Tibial nerve (tissue), 4 donors: ENCODE results near the gene ZDHHC8. TPM values are rescaled to one million over a fixed set of nuclear protein-coding genes. Genes with fewer than 3 reads are reported as not detected.

ENCODE experiments used
- DNase-seq, 2 donors: peaks; one replicate each; pipeline ENCODE4 v3.0.0-alpha.2; 2019; ENCODE audit warnings: low spot score in 2 of 2
- H3K27ac ChIP-seq, 4 donors: fragments of 200-600 bp; sonication (generic) in 3 of 4; one replicate each; pipeline ENCODE4 v1.5.1; 2017 to 2019; ENCODE audit warnings: mild to moderate bottlenecking in 1 of 4
- H3K27me3 ChIP-seq, 2 donors: fragments of 200-600 bp; sonication (generic) in 1 of 2; one replicate each; pipeline versions ENCODE4 v1.5.1 to v1.6.0; 2017 to 2019
- H3K36me3 ChIP-seq, 3 donors: fragments of 200-600 bp; sonication (generic); one replicate each; pipeline ENCODE4 v1.5.1; 2018 to 2019
- H3K4me1 ChIP-seq, 4 donors: fragments of 200-600 bp; sonication (generic) in 3 of 4; one replicate each; pipeline ENCODE4 v1.5.1; 2017 to 2019
- H3K4me3 ChIP-seq, 4 donors: fragments of 200-600 bp; sonication (generic) in 3 of 4; one replicate each; pipeline ENCODE4 v1.5.1; 2017 to 2019; ENCODE audit warnings: mild to moderate bottlenecking in 1 of 4, moderate library complexity in 1 of 4
- H3K9me3 ChIP-seq, 4 donors: fragments of 200-600 bp; sonication (generic) in 3 of 4; one replicate each; pipeline ENCODE4 v1.5.1; 2017 to 2019
- CTCF ChIP-seq, 5 experiments: fragments of 200-600 bp in 3 of 5; fragments of 450-650 bp in 2 of 5; sonication (generic) in 3 of 5; IDR thresholded peaks; one replicate each; pipeline ENCODE4 v1.5.1; 2016 to 2019; ENCODE audit warnings: antibody characterized with exemption in 5 of 5, mild to moderate bottlenecking in 3 of 5, moderate library complexity in 2 of 5
- EP300 ChIP-seq, 2 donors: sonication (generic); formaldehyde crosslinking; IDR thresholded peaks; one replicate each; pipeline ENCODE4 v1.6.1; 2017; ENCODE audit warnings: antibody characterized with exemption in 2 of 2, mild to moderate bottlenecking in 1 of 2
- POLR2A ChIP-seq, 2 donors: fragments of 450-650 bp; IDR thresholded peaks; one replicate each; pipeline ENCODE4 v1.6.1; 2017; ENCODE audit warnings: antibody characterized with exemption in 2 of 2, mild to moderate bottlenecking in 2 of 2, moderate library complexity in 2 of 2
- WGBS, 2 donors: methylation state at CpG; one replicate each; pipeline ENCODE4 v1.1.5; 2018; 5-methylcytosine and 5-hydroxymethylcytosine counted together
- total RNA-seq, 4 donors: library from RNA; depleted of rRNA; stranded (reverse); fragments of >200 nt; gene quantifications; one replicate each; pipeline ENCODE4 v1.1.0, GENCODE V29; 2016

Gene ZDHHC8
- total RNA-seq, 4 donors from 2014 or later, result 40.6 to 53.7 (median 47.4) TPM

- H3K9me3 ChIP-seq, result no peaks in the 10 kb centered on the region
- no peaks in the 10 kb centered on the region for H3K27me3 ChIP-seq
- no peaks in the 10 kb centered on the region for H3K36me3 ChIP-seq
- no peaks in the 10 kb centered on the region for H3K4me1 ChIP-seq
- TF ChIP-seq POLR2A (IDR thresholded peaks at IDR 0.05), result no peak
- TF ChIP-seq CTCF (IDR thresholded peaks at IDR 0.05), result no peak
- no peak for TF ChIP-seq EP300 (IDR thresholded peaks at IDR 0.05)
- no peak overlapping the region for H3K27ac ChIP-seq
- 62 to 88% methylated on average over 6 to 9 of the region's 11 CpGs for WGBS, 2 donors
- DNase-seq, result no peak
- H3K4me3 ChIP-seq, result no peak overlapping the region
These were observed 33.3 kb downstream of the ZDHHC8 start for GRCh38 chr22:20164863-20165262.

- Histone ChIP-seq H3K9me3 (no peaks in the 10 kb centered on the region), H3K4me1 (no peaks in the 10 kb centered on the region), H3K27me3 (no peaks in the 10 kb centered on the region), H3K36me3 (no peaks in the 10 kb centered on the region), H3K27ac (no peak overlapping the region), H3K4me3 (no peak overlapping the region)
- no peak for DNase-seq
- TF ChIP-seq EP300 (IDR thresholded peaks at IDR 0.05) (no peak), POLR2A (IDR thresholded peaks at IDR 0.05) (no peak), CTCF (IDR thresholded peaks at IDR 0.05) (no peak)
- WGBS, 2 donors, result 87 to 96% methylated on average over 8 to 11 of the region's 12 CpGs
These were observed 33.8 kb downstream of the ZDHHC8 start for GRCh38 chr22:20165421-20165820.

GRCh38 chr22:20165913-20166312, 34.3 kb downstream of the ZDHHC8 start:
- 84 to 90% methylated on average over 7 of the region's 7 CpGs for WGBS, 2 donors
- Histone ChIP-seq H3K4me1 (no peaks in the 10 kb centered on the region), H3K4me3 (no peak overlapping the region), H3K27ac (no peak overlapping the region), H3K36me3 (no peaks in the 10 kb centered on the region), H3K9me3 (no peaks in the 10 kb centered on the region), H3K27me3 (no peaks in the 10 kb centered on the region)
- DNase-seq, result no peak
- no peak for TF ChIP-seq POLR2A (IDR thresholded peaks at IDR 0.05)
- TF ChIP-seq CTCF (IDR thresholded peaks at IDR 0.05), result no peak
- TF ChIP-seq EP300 (IDR thresholded peaks at IDR 0.05), result no peak

GRCh38 chr22:20166703-20167102, 35.1 kb downstream of the ZDHHC8 start:
- Histone ChIP-seq H3K4me1 (no peaks in the 10 kb centered on the region), H3K9me3 (no peaks in the 10 kb centered on the region), H3K27me3 (no peaks in the 10 kb centered on the region), H3K27ac (no peak overlapping the region), H3K4me3 (no peak overlapping the region), H3K36me3 (no peaks in the 10 kb centered on the region)
- 79 to 91% methylated on average over 5 to 9 of the region's 9 CpGs for WGBS, 2 donors
- DNase-seq, result no peak
- TF ChIP-seq POLR2A (IDR thresholded peaks at IDR 0.05) (no peak), EP300 (IDR thresholded peaks at IDR 0.05) (no peak), CTCF (IDR thresholded peaks at IDR 0.05) (no peak)

GRCh38 chr22:20167643-20168322, 36.2 kb downstream of the ZDHHC8 start:
- DNase-seq, result no peak
- TF ChIP-seq EP300 (IDR thresholded peaks at IDR 0.05), result no peak
- no peak for TF ChIP-seq POLR2A (IDR thresholded peaks at IDR 0.05)
- TF ChIP-seq CTCF (IDR thresholded peaks at IDR 0.05), result no peak
- 74 to 83% methylated on average over 7 to 18 of the region's 19 CpGs for WGBS, 2 donors
- no peaks in the 10 kb centered on the region for H3K4me1 ChIP-seq
- no peaks in the 10 kb centered on the region for H3K9me3 ChIP-seq
- H3K27me3 ChIP-seq, result no peaks in the 10 kb centered on the region
- H3K36me3 ChIP-seq, result no peaks in the 10 kb centered on the region
- H3K4me3 ChIP-seq, result no peak overlapping the region
- H3K27ac ChIP-seq, result no peak overlapping the region
